AG09319 (cell line): Measurements from ENCODE around the gene NR2C1.
"Not testable (repeated sequence)": the region's sequence is repeated elsewhere in the genome, so short reads cannot be mapped to it uniquely, and the experiment has no call there.

Experiments used
- DNase-seq: peaks from one replicate; pipeline ENCODE4 v3.0.0-alpha.2; 2010; ENCODE audit warnings: low read depth; ENCODE audit errors: extremely low read depth
- CTCF ChIP-seq: IDR thresholded peaks from 2 replicates; pipeline ENCODE4 v1.5.1; 2011; ENCODE audit warnings: low read depth, mild to moderate bottlenecking, inconsistent platforms, low read length, moderate library complexity

Gene NR2C1

GRCh38 chr12:95099270-95099790 is 25.9 kb upstream of the NR2C1 start:
- TF ChIP-seq CTCF = no peak

GRCh38 chr12:95096852-95097251 is 23.4 kb upstream of the NR2C1 start:
- no peak for DNase-seq

More at GRCh38 chr12:95099270-95099790, 25.9 kb upstream of the NR2C1 start:
- DNase-seq = no peak

GRCh38 chr12:95096378-95096777 is 23.0 kb upstream of the NR2C1 start:
- no peak for TF ChIP-seq CTCF
- DNase-seq = no peak

More at GRCh38 chr12:95096852-95097251, 23.4 kb upstream of the NR2C1 start:
- TF ChIP-seq CTCF = no peak

GRCh38 chr12:95095866-95096265 is 22.4 kb upstream of the NR2C1 start:
- not testable (repeated sequence) for DNase-seq

- no peak for TF ChIP-seq CTCF
- DNase-seq = no peak
These were observed 16.0 kb upstream of the NR2C1 start for GRCh38 chr12:95089462-95089861.

GRCh38 chr12:95088379-95088778 is 15.0 kb upstream of the NR2C1 start:
- no peak for TF ChIP-seq CTCF
- no peak for DNase-seq

- TF ChIP-seq CTCF = no peak
- no peak for DNase-seq
These were observed 12.2 kb upstream of the NR2C1 start for GRCh38 chr12:95085612-95086011.

GRCh38 chr12:95083938-95084337 is 10.5 kb upstream of the NR2C1 start:
- TF ChIP-seq CTCF = no peak
- DNase-seq = no peak
